ENCODE results near the gene CERS6. TPM values are rescaled to one million over a fixed set of nuclear protein-coding genes. Genes with fewer than 3 reads are reported as not detected.

CERS6 gene
- total and polyA plus RNA-seq, 10 donors: 2.5 to 22.3 (median 12.8) TPM

DNA sequence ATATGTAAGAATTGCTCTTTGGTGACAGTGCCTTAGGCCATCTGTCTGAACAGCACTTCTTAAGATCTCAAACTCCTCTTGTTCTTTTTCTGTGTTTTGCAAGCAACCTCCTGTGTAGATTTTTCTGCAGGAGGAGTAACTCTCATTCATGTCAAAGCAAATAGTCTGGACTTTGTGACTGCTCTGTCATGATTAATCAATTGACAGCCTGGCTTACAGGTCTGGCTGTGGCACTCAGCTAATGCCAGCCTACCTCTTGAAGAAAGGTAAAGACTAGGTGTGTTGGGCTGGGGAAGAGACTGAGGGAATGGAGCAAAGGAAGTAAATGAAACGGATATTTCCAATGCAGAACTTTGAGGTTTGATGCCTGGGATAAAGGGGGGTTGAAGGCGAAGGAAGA is 156.6 kb downstream of the CERS6 start:
- 81 to 95% (median 90%) methylated on average over 2 of the region's 2 CpGs for WGBS, 5 donors
- TF ChIP-seq, protein P1, sequence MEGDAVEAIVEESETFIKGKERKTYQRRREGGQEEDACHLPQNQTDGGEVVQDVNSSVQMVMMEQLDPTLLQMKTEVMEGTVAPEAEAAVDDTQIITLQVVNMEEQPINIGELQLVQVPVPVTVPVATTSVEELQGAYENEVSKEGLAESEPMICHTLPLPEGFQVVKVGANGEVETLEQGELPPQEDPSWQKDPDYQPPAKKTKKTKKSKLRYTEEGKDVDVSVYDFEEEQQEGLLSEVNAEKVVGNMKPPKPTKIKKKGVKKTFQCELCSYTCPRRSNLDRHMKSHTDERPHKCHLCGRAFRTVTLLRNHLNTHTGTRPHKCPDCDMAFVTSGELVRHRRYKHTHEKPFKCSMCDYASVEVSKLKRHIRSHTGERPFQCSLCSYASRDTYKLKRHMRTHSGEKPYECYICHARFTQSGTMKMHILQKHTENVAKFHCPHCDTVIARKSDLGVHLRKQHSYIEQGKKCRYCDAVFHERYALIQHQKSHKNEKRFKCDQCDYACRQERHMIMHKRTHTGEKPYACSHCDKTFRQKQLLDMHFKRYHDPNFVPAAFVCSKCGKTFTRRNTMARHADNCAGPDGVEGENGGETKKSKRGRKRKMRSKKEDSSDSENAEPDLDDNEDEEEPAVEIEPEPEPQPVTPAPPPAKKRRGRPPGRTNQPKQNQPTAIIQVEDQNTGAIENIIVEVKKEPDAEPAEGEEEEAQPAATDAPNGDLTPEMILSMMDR (IDR thresholded peaks at IDR 0.05 in 8 of 11, conservative IDR thresholded peaks at IDR 0.05 in 3 of 11): no peak
- TF ChIP-seq POLR2A (IDR thresholded peaks at IDR 0.05) (no peak), POLR2AphosphoS5 (IDR thresholded peaks at IDR 0.05) (no peak)
- Histone ChIP-seq H3K4me1 (no peaks in the 10 kb centered on the region), H3K27me3 (replicated peaks in 1 of 7) (no peaks in the 10 kb centered on the region), H3K27ac (no peak overlapping the region), H3K9me3 (no peaks in the 10 kb centered on the region), H3K4me3 (no peak overlapping the region), H3K36me3 (no peaks in the 10 kb centered on the region)
- DNase-seq: no peak
- intact Hi-C loops (cut with DNase I; ENCODE audit: low total_unique reads): no loop called here

DNA sequence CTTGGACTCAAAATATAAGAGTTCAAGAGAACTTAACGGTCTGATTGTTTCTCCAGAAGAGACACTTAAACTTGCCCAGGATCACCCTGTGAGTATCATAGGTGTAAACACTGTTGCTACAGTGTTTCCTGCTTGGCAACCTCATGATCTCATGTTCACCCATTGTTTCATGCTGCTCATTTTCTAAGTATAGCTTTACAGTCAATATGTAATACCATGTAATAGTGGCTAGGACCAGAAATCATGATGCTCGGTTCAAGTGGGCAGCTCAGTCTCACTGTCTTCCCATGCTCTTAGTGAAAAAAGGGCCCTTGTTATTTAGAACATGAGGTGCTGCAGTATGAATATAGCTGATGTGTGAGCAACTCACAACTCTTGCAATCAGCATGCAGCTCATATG is 157.5 kb downstream of the CERS6 start:
- no peaks in the 10 kb centered on the region for H3K27me3 ChIP-seq (replicated peaks in 1 of 7)
- no peak overlapping the region for H3K27ac ChIP-seq
- no peaks in the 10 kb centered on the region for H3K9me3 ChIP-seq
- no peaks in the 10 kb centered on the region for H3K36me3 ChIP-seq
- DNase-seq: no peak
- H3K4me3 ChIP-seq: no peak overlapping the region
- H3K4me1 ChIP-seq: no peaks in the 10 kb centered on the region
- intact Hi-C loops (cut with DNase I; ENCODE audit: low total_unique reads): no loop called here
- no peak for TF ChIP-seq POLR2A (IDR thresholded peaks at IDR 0.05)
- TF ChIP-seq POLR2AphosphoS5 (IDR thresholded peaks at IDR 0.05): no peak
- TF ChIP-seq, protein P1 (IDR thresholded peaks at IDR 0.05 in 8 of 11, conservative IDR thresholded peaks at IDR 0.05 in 3 of 11): no peak
- 90 to 99% (median 94%) methylated on average over 2 of the region's 2 CpGs for whole genome bisulfite sequencing, 5 donors

DNA sequence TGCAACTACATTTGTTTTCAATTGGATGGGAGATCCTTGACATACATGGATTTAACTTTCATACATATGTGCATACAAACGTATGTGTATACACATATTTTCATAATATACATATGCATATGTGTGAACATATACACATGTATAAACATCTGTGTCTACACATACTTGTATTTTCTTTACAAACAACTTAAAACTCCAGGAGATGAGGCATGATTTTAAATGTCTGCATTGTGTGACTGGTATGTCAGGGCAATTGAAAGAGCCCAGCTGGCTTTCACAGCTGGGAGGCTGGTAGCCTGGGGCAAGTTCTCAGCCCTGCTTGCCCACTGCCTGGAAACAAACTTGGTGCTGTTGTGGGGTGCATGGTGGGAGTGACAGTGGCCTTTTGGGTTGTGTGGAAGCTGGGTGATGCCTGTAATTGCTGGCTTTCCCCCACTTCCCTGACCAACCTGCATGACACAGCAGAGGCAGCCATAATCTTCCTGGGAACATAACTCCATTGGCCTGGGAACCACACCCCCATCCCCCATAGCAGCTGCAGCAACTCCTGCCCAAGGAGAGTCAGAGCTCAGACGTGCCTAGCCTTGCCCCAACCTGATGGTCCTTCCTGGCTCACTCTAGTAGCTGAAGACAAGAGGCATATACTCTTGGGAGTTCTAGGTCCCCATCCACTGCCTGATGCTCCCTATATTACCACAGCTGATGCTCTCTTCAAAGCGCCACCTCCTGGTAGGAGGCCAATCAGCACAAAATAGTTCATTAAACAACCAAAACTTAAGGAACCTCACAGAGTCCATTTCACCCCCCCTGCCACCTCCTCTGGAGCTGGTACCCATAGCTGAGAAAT is 158.3 kb downstream of the CERS6 start:
- 0 to 63% (median 62%) methylated on average over 1 to 3 of the region's 3 CpGs for WGBS, 5 donors
- intact Hi-C loops (cut with DNase I; ENCODE audit: low total_unique reads): no loop called here
- H3K9me3 ChIP-seq: no peaks in the 10 kb centered on the region
- TF ChIP-seq, protein P1 (IDR thresholded peaks at IDR 0.05 in 8 of 11, conservative IDR thresholded peaks at IDR 0.05 in 3 of 11): no peak
- no peak for TF ChIP-seq POLR2AphosphoS5 (IDR thresholded peaks at IDR 0.05)
- no peak for TF ChIP-seq POLR2A (IDR thresholded peaks at IDR 0.05)
- DNase-seq: no peak
- H3K4me3 ChIP-seq: no peak overlapping the region
- no peaks in the 10 kb centered on the region for H3K4me1 ChIP-seq
- no peaks in the 10 kb centered on the region for H3K36me3 ChIP-seq
- H3K27me3 ChIP-seq (replicated peaks in 1 of 7): no peaks in the 10 kb centered on the region
- no peak overlapping the region for H3K27ac ChIP-seq

DNA sequence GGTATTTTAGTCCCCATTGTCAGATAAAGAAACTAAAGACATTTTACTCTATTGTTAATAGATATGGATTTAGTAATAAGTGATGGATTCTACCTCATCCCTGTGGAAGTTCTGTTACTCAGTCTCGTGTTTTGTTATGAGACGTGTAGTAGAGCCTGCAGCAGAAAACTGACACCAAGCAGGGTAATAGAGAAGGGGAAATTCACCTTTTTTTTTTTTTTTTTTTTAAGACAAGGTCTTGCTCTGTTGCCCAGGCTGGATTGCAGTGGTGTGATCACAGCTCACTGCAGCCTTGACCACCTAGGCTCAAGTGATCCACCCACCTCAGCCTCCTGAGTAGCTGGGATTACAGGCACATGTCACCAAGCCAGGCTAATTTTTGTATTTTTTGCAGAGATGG is 164.5 kb downstream of the CERS6 start:
- peaks cover 0 to 2% (median 0%) of the 10 kb centered on the region in 6 donors for H3K4me1 ChIP-seq
- no peak overlapping the region for H3K27ac ChIP-seq
- H3K9me3 ChIP-seq: no peaks in the 10 kb centered on the region
- TF ChIP-seq, protein P1 (IDR thresholded peaks at IDR 0.05 in 8 of 11, conservative IDR thresholded peaks at IDR 0.05 in 3 of 11): no peak
- TF ChIP-seq POLR2A (IDR thresholded peaks at IDR 0.05): no peak
- no peak for TF ChIP-seq POLR2AphosphoS5 (IDR thresholded peaks at IDR 0.05)
- H3K27me3 ChIP-seq (replicated peaks in 1 of 7): no peaks in the 10 kb centered on the region
- DNase-seq: no peak
- H3K36me3 ChIP-seq: no peaks in the 10 kb centered on the region
- H3K4me3 ChIP-seq: no peak overlapping the region
- WGBS, 5 donors: 81 to 99% (median 88%) methylated on average over 2 of the region's 2 CpGs
- intact Hi-C loops (cut with DNase I; ENCODE audit: low total_unique reads): no loop called here

Data from spleen (tissue), 11 donors.